Left colon (tissue), 2 donors: ENCODE data around the gene PADI3. TPM values are rescaled to one million over a fixed set of nuclear protein-coding genes. Genes with fewer than 3 reads are reported as not detected.
A peak's percentile ranks its signal among the peaks of the same experiment; 100 is the strongest.

Experiments
- ATAC-seq: fragments of 200-7000 bp; cut with Tn5 transposase; one replicate; pipeline ENCODE4 v1.9.1; 2020; ENCODE audit warnings: mild to moderate bottlenecking, moderate library complexity
- DNase-seq, 2 donors: peaks; one replicate each; pipeline ENCODE4 v3.0.0-alpha.2; 2020
- intact Hi-C, 2 donors: fragments of 100-400 bp; cut with DNase I in 1 of 2; cut with micrococcal nuclease in 1 of 2; formaldehyde crosslinking; loops; one replicate each; pipeline versions ENCODE4 v1.11.2 to v1.14.0; 2022; cut with DNase I, micrococcal nuclease
- long read RNA-seq: library from polyadenylated mRNA; unstranded; transcript quantifications from one replicate; pipeline ENCODE4 v2.0.0, GENCODE V29; 2021
- total RNA-seq, 2 donors: library from RNA; stranded (reverse); fragmentation: NEBNext Ultra II Directional; extraction: Animal tissue kit (Norgen Biotek cat#: 25700); gene quantifications; one replicate each; pipeline ENCODE4 v1.2.1, GENCODE V29; 2021
- donor health status: DM: no; HTN: no; CAD: no.
- donor health status: DM: yes; HTN: yes; CAD: no.

Gene PADI3, protein sequence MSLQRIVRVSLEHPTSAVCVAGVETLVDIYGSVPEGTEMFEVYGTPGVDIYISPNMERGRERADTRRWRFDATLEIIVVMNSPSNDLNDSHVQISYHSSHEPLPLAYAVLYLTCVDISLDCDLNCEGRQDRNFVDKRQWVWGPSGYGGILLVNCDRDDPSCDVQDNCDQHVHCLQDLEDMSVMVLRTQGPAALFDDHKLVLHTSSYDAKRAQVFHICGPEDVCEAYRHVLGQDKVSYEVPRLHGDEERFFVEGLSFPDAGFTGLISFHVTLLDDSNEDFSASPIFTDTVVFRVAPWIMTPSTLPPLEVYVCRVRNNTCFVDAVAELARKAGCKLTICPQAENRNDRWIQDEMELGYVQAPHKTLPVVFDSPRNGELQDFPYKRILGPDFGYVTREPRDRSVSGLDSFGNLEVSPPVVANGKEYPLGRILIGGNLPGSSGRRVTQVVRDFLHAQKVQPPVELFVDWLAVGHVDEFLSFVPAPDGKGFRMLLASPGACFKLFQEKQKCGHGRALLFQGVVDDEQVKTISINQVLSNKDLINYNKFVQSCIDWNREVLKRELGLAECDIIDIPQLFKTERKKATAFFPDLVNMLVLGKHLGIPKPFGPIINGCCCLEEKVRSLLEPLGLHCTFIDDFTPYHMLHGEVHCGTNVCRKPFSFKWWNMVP
- not detected for total RNA-seq
- long read RNA-seq, result 0 reads

DNA sequence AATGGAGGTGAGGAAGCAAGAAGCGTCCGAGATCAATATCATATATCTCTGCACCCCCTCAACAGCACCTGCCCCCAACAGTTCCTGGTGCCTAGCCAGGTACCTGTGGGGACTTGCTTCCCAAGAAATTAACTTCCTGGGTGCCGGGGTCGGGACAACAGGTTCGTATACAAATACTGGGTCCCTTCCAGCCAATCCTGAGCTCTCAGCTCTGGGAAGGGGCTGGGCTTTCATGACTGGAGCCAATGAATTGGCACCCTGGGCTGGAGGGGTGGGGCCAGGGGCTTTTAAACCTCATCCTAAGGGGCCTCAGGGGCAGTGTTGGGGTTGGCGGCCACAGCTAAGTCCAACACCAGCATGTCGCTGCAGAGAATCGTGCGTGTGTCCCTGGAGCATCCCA, at the start of gene PADI3:
Gene PADI3 (plus strand): TSS at position 318 of the 400 bp plus-strand sequence. CDS start 40 bp downstream, at position 358.
- DNase-seq (no peak), ATAC-seq (no peak)
- intact Hi-C loops, result no loop called here

DNA sequence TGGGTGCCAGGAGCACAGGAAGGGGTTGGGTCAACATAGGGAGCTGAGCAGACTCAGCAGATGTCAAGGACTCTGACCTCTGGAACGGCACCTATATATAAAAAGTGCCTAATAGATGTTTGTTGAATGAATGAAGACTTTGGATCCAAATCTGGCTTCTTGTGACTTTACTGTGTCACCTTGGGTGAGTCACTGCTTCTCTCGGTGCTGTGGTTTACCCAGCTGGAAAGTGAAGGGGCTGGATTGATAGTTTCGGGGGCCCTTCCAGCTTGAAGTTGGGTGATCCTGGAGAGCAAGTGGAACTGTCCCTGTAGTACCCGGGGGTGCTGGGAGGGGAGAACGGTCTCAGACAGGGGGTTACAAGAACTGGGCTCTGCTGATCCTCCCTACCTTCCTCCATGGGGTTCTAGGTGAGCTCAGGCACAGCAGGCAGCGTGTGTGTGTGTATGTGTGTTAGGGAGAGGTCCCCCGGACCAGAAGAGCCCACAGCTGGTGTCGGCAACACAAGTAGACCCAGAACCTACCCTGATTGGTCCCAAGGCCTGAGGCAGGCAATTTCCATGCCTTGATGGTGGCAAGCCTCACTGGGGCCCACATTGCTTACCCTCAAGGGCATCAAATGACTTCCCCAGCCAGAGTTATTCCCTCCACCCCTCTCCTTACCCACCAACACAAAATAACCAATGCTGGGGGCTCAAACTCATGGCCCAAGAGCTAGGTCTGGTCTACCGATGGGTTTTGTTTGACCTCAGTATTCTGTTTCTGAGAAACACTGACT, 49.4 kb upstream of the PADI3 start:
- intact Hi-C loops, result no loop called here
- no peak for DNase-seq
- no peak for ATAC-seq

DNA sequence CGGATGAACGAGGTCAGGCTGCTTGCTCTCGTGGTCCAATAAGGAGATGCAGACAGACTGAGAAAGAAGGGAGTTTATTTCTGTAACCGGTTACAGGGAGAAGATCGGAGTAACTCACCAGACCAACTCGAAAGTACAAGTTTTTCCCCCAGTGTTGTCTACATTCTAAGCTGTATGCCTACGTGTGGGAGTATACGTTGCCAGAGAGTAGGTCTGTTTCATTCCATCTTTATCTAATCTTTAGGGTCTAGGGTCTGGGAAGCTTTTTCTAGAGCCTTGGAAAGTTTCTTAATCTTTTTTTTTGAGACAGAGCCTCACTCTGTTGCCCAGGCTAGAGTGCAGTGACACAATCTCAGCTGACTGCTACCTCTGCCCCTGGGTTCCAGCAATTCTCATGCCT, 48.7 kb upstream of the PADI3 start:
- intact Hi-C loops, result no loop called here
- DNase-seq (no peak), ATAC-seq (no peak)

DNA sequence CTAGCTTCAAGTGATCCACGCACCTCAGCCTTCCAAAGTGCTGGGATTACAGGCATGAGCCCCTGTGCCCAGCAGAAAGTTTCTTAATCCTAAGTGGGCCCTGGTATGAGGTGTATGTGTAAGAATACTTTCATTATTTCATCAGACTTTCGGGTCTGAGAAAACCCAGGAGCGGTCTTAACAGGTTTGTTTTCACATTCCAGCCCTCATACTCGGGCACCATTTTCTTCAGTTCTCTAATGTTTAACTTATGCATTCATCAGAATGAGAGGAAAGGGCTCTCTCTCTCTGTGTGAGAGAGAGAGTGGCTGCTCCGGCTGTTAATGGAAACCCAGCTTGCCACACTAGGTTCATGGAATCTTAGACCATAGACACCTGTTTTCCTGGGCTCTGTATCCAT, 48.1 kb upstream of the PADI3 start:
- DNase-seq (no peak), ATAC-seq (no peak)
- intact Hi-C loops, result no loop called here

DNA sequence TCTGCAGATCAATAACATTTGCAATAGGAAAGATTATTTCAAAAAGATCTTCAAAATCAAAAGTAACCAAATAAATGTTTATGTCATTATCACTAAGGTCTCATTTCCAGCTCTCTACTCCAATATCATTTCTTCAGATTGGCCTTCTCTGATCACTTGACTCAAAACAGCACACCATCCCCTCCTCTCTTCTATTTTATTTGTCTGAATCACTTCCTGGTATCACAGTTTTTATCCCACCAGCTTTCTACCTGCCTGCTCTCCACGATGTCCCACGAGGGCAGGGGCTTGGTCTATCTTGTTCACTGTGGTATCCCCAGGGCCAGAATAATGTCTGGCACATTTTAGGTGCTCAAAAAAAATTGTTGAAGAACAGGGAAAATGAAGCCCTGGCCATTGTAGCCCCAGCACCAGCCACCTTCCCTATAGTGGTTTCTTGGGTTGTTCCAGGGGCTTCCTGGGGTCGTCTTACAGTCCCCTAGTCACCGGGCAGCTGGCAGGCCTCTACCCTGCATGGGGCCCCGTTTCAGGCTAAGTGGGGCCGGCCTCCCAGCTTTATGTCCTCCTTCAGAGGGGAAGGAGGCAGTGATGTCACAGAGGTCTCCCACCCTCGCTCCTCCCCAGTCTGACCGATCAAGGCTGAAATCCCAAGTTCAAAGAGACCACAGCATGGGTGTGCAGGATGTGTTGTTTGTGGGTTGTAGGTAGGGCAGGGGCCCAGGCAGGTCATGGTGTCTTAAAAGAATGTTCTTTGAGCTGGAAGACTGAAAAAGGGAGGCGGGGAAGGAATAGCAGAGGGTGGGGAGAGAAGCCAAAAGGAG, 47.5 kb upstream of the PADI3 start:
- intact Hi-C loops, result no loop called here
- no peak for DNase-seq
- no peak for ATAC-seq

DNA sequence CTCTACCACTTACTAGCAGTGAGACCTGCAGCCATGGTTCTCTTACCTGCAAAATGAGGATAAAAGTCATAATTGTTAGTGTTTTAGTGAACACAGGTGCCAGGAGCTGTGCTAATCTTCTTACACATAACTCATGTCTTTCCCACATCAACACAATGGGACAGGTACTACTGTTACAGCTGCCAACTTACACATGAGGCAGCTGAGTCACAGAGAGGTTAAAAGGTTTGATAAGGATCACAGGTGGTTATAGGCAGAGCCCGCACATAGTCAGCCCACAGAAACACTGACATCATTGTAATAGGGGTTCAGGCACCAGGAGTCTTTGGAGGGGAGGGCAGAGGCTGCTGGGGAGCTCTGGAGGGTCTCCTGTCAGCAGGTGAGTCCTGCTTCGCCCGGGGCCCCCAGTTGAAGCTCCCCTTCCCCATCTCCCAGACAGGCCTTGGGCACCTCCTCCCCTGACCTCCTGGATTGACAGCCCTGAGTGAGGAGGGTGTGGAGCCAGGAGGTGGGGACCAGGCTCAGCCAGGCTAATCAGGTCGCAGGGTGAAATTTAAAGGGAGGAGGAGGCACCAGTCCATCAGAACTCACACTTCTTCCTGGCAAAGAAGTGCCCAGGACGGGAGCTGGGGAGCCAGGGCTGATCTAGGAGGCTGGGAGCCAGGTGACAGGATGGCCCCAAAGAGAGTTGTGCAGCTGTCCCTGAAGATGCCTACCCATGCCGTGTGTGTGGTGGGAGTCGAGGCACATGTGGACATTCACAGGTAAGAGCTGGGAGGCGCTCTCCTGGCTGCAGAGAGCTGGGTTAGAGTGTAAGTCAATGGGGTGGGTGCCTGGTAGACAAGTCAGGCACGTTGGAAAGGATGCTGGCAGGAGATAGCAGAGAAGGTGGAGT, 44.1 kb upstream of the PADI3 start, which contains the start of gene PADI1:
Gene PADI1 (plus strand): TSS at position 583 of the 895 bp plus-strand sequence. CDS start 90 bp downstream, at position 673.
- DNase-seq (no peak), ATAC-seq (no peak)
- intact Hi-C loops, result no loop called here

DNA sequence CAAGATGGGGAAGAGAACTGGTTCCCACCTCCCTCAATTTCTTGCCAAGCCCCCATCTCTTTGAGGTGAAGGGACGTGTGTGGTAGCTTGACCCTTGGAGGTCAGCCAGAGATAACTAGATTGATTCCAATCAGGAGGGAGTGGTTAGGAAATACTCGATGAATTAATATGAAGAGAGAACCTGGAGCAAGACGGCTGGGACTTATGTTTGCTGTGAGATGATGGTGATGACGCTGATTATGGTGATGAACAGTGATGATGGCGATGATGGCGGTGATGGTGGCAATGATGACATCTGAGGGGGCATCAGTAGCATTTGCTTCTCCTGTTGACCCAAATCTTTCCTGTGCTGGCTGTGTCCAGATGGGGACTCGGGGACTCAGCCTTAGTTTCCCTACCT, 43.2 kb upstream of the PADI3 start:
- intact Hi-C loops, result no loop called here
- ATAC-seq (no peak), DNase-seq (no peak)

DNA sequence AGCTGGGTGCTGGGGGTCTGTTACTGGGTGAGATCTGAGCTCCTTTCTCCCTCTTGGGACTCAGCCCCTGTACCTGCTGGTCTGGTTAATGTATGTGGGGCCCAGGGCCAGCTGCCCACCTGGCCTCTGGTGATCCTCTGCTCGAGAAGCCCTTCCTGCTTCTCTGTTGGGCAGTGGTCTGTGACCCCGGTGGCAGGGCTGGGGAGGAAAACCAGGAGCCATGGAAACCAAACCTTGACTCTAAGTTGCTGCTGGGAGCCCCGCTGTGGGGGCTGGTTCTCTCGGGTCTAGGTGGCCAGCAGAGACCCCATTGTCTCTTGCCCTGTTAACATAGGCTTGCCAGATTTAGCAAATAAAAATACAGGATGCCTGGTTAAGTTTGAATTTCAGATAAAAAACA, 42.7 kb upstream of the PADI3 start:
- no peak for ATAC-seq
- intact Hi-C loops, result no loop called here
- no peak for DNase-seq

DNA sequence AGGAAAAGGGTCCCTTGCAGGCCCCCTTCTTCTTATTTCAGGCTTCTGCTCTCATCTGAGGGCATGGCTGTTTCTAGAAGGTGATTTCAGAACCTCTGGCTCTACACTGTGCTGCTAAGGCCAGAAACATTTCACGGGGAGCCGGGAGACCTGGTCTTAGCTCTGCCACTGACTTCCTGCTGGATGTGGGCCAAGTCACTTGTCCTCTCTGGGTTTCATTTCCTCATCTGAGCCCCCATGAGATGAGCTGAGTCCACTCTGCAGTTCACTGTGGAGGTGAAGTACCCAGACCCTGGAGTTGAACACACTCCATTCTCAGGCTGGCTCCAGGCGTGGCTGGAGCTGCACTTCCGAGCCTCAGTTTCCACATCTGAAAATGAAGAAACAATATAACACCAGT, 41.9 kb upstream of the PADI3 start:
- ATAC-seq (peak; percentile 60), DNase-seq (peak; percentile 55 to 68)
- intact Hi-C loops, result no loop called here

DNA sequence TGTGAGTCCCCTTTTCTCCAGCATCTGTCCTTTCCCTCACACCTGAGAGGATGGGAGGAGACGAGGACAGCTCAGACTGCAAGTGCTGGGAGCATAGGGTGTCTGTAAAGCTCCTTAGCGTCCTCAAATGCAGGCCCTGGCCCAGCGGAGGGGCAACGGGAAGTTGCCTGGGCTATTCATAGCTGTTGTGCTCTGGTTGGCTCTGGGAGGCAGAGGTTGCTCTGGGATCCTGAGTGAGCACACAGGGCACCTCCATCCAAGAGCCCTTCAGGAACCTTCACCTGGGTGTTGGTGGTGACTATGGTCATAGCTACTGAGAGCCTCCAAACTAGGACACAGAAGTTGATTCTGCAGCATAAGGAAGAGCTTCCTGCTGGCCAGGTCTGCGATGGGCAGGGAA, 41.4 kb upstream of the PADI3 start:
- DNase-seq (no peak), ATAC-seq (no peak)
- intact Hi-C loops, result no loop called here

DNA sequence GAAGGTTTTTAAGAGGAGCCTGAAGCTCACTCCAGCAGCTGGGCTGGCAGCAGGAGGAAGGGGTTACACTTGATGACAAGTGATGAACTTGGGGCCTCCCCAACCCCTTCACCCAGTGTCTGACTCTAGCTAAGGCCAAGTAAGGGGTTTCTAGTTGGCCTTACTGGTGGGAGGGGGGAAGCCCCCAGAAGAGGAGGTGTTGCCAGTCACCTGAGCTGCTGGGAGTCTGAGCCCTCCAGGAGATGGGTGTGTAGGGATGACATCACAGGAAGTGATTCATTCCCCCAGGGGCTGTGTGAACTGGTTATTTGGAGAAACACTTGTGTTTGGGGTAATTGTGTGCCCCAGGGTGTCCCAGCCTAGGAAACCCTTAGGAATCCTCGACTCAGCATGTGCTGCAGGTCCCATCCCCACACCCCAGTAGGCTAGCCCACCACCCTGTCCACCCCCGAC, 40.9 kb upstream of the PADI3 start:
- ATAC-seq (no peak), DNase-seq (no peak)

DNA sequence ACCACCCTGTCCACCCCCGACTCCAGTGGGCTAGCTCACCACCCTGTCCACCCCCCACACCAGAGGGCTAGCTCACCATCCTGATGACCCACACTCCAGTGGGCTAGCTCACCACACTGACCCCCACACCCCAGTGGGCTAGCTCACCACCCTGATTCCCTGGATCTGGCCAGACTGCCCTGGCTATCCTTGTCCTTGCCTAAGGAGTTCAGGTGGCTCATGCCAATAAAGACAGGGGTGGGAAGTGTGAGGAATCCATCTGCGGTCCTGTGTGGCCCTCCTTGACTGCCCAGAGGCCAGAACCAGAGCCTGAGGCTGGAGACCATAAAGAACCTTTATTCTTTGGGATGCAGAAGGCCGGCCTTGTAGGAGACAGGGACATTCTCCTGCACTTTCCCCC, 40.4 kb upstream of the PADI3 start:
- DNase-seq (no peak), ATAC-seq (no peak)
- intact Hi-C loops, result no loop called here

More for the DNA sequence above, 40.9 kb upstream of the PADI3 start:
- intact Hi-C loops, result no loop called here

DNA sequence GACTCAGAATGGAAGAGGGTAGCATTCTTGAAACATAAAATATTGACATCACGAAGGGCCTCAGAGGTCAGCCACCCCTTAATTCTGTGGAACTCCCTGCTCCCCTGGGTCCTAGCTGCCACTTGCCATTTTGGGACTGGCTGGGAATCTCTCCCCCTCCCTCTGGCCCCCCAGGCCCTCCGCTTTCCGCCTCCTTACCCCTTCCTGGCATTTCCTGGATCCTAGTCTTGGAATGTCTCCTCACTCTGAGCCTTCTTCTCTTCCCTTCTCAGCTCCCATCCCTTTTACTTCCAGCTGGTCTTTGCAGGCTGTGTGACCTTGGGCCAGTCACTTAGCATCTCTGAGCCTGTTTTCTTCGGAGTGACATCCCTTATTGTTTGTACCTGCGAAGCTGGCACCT, 39.5 kb upstream of the PADI3 start:
- no peak for DNase-seq
- intact Hi-C loops, result no loop called here
- ATAC-seq, result no peak

DNA sequence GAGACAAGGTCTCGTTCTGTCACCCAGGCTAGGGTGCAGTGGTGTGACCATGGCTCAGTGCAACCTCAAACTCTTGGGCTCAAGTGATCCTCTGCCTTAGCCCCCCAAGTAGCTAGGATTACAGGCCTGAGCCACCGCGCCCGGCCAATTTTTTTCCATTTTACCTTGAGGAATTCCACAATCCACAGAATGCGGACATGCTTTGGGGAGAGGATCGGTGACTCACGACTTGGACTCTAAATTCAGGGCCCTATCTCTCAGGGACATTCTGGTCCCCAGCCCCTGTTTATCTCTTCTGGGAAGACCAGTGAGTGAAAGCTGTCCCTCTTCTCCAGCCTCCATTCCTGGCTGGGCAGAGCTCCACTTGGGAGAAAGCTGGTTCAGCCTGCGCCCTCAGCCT, 38.7 kb upstream of the PADI3 start:
- intact Hi-C loops, result no loop called here
- no peak for DNase-seq
- no peak for ATAC-seq

DNA sequence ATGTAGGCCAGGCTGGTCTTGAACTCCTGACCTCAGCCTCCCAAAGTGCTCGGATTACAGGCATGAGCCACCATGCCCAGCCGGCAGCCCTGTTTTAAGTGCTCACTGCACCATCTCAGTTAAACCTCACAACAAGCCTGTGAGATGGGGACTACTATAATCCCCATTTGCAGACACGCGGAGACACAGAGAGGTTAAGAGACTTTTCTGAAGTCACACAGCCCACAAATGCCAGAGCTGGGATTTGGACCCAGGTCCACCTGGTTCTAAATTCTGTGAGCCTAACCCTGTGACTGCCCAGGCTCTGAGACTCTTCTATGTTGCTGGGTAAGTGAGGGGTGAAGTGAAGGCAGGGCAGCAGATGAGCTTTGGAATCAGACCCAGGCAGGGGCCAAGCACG, 37.5 kb upstream of the PADI3 start:
- DNase-seq, result no peak
- intact Hi-C loops, result no loop called here
- ATAC-seq, result no peak

DNA sequence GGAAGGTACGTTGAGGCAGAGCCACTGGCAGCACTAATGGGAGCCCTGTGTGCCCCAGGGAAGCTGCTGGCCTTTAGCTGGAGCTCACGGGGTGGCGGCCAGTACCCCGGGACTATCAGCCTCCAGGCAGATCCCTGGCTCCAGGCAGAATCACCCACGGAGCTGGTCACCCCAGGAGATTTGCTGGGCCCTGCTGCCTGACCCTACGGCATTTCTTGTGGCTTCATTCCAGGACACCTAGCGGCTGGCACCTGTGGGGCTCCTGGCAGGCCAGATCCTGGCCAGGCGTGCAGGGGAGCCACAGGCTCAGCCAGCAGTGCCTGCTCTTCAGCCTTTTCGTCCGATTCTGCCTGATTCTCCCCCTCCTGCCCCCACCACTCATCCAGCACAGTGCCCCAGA, 36.9 kb upstream of the PADI3 start:
- intact Hi-C loops, result no loop called here
- DNase-seq (no peak), ATAC-seq (no peak)

DNA sequence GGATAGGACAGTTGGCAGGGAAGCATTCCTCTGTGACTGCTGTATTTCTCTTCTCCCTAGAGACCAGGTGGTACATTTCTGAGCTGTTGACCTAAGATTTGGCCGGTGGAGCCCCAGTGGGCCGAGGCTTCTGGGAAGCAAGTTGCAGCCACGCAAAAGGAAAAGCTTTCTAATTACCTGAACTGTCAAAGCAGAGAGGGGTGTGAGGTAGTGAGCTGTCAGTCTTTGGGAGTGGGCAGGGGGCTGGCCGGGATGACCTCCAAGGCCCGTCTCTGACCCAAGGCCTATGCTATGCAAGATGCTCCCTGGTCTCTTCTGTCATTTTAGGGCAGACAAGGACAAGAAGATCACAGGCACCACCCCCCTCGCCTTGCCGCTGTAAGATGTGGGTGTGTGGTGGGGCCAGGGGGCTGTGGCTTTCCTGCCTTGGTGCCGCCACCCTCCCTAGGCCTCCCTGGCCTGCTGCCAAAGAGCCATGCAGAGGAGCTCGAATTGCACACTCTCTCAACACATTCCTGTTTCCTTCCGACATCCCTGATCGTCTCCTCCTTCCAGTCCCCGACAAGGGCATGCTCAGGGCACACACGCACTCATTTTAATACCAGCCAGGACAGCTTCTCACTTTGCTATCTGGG, 36.3 kb upstream of the PADI3 start:
- ATAC-seq, result peak; percentile 37
- DNase-seq, result peak in 1 of 2 donors; percentile 54
- intact Hi-C loops, result no loop called here
